ENCODE measurements around the gene PFKFB3.
"Not testable (repeated sequence)": the region's sequence is repeated elsewhere in the genome, so short reads cannot be mapped to it uniquely, and the experiment has no call there.

Gene PFKFB3

GRCh38 chr10:6292741-6293151, 90.0 kb downstream of the PFKFB3 start:
- no peak for DNase-seq (ENCODE audit: low read depth)
- TF ChIP-seq CTCF (conservative IDR thresholded peaks at IDR 0.05; ENCODE audit: low read depth, low read length): no peak
- H3K4me3 ChIP-seq (ENCODE audit: low read depth, low read length): no peak overlapping the region

GRCh38 chr10:6296425-6296824, 93.7 kb downstream of the PFKFB3 start:
- DNase-seq (ENCODE audit: low read depth); H3K4me3 ChIP-seq (ENCODE audit: low read depth, low read length): not testable (repeated sequence)

- DNase-seq (ENCODE audit: low read depth): no peak
- no peak for TF ChIP-seq CTCF (conservative IDR thresholded peaks at IDR 0.05; ENCODE audit: low read depth, low read length)
Measured at GRCh38 chr10:6296828-6297251, 94.1 kb downstream of the PFKFB3 start.

GRCh38 chr10:6297522-6297921, 94.8 kb downstream of the PFKFB3 start:
- H3K4me3 ChIP-seq (ENCODE audit: low read depth, low read length): no peak overlapping the region
- no peak for TF ChIP-seq CTCF (conservative IDR thresholded peaks at IDR 0.05; ENCODE audit: low read depth, low read length)
- no peak for DNase-seq (ENCODE audit: low read depth)

More at GRCh38 chr10:6296828-6297251, 94.1 kb downstream of the PFKFB3 start:
- no peak overlapping the region for H3K4me3 ChIP-seq (ENCODE audit: low read depth, low read length)

- TF ChIP-seq CTCF (conservative IDR thresholded peaks at IDR 0.05; ENCODE audit: low read depth, low read length): no peak
- peak; percentile 59 for DNase-seq (ENCODE audit: low read depth)
- H3K4me3 ChIP-seq (ENCODE audit: low read depth, low read length): no peak overlapping the region
Measured at GRCh38 chr10:6297951-6298381, 95.2 kb downstream of the PFKFB3 start.

GRCh38 chr10:6298428-6298827, 95.7 kb downstream of the PFKFB3 start:
- TF ChIP-seq CTCF (conservative IDR thresholded peaks at IDR 0.05; ENCODE audit: low read depth, low read length): no peak
- no peak overlapping the region for H3K4me3 ChIP-seq (ENCODE audit: low read depth, low read length)
- no peak for DNase-seq (ENCODE audit: low read depth)

- TF ChIP-seq CTCF (conservative IDR thresholded peaks at IDR 0.05; ENCODE audit: low read depth, low read length): no peak
- H3K4me3 ChIP-seq (ENCODE audit: low read depth, low read length): no peak overlapping the region
- no peak for DNase-seq (ENCODE audit: low read depth)
Measured at GRCh38 chr10:6299234-6299633, 96.5 kb downstream of the PFKFB3 start.

GRCh38 chr10:6299743-6300105, 97.0 kb downstream of the PFKFB3 start:
- H3K4me3 ChIP-seq (ENCODE audit: low read depth, low read length): no peak overlapping the region
- no peak for DNase-seq (ENCODE audit: low read depth)
- no peak for TF ChIP-seq CTCF (conservative IDR thresholded peaks at IDR 0.05; ENCODE audit: low read depth, low read length)

All from choroid plexus epithelial cell (primary cell).